DND-41 (cell line): ENCODE measurements around the gene MMD.

ENCODE experiments used
- ATAC-seq: fragments of 200-7000 bp; cut with Tn5 transposase; 3 replicates; pipeline ENCODE4 v1.9.1; 2021; ENCODE audit warnings: low read depth; ENCODE audit not compliant: insufficient read depth
- DNase-seq: peaks from one replicate; pipeline ENCODE4 v3.0.0-alpha.2; 2020
- H2AFZ ChIP-seq: 2 replicates; pipeline ENCODE4 v1.6.0; 2012; ENCODE audit warnings: low read depth, low read length
- H3K27ac ChIP-seq: 2 replicates; pipeline ENCODE4 v1.5.1; 2012; ENCODE audit warnings: low read length, inconsistent platforms
- H3K27me3 ChIP-seq: fragments of 200-600 bp; sonication (generic); 2 replicates; pipeline ENCODE4 v1.6.0; 2012; ENCODE audit warnings: low read length, mild to moderate bottlenecking, inconsistent platforms; ENCODE audit not compliant: insufficient read depth, poor library complexity
- H3K36me3 ChIP-seq: 2 replicates; pipeline ENCODE4 v1.5.1; 2012; ENCODE audit warnings: low read length, inconsistent platforms; ENCODE audit not compliant: insufficient read depth
- H3K4me1 ChIP-seq: 2 replicates; pipeline ENCODE4 v1.5.1; 2012; ENCODE audit warnings: mild to moderate bottlenecking, low read length; ENCODE audit not compliant: insufficient read depth
- H3K4me2 ChIP-seq: 2 replicates; pipeline ENCODE4 v1.6.0; 2012; ENCODE audit warnings: mild to moderate bottlenecking, moderate library complexity, low read length, inconsistent platforms; ENCODE audit not compliant: insufficient read depth
- H3K4me3 ChIP-seq, 2 experiments: fragments of 200-600 bp in 1 of 2; shearing (Covaris generic) in 1 of 2; 2 replicates each; pipeline ENCODE4 v1.5.1; 2012 to 2016; ENCODE audit warnings: inconsistent platforms in 2 of 2, low read length in 2 of 2, mild to moderate bottlenecking in 2 of 2, low read depth in 1 of 2, moderate library complexity in 1 of 2
- H3K79me2 ChIP-seq: 2 replicates; pipeline ENCODE4 v1.6.0; 2012; ENCODE audit warnings: low read length, inconsistent platforms; ENCODE audit not compliant: insufficient read depth
- H3K9ac ChIP-seq: 2 replicates; pipeline ENCODE4 v1.6.0; 2012; ENCODE audit warnings: low read depth, mild to moderate bottlenecking, inconsistent platforms, low read length, moderate library complexity
- H3K9me3 ChIP-seq: 2 replicates; pipeline ENCODE4 v1.5.1; 2012; ENCODE audit warnings: low read length, moderate library complexity, mild to moderate bottlenecking, inconsistent platforms; ENCODE audit not compliant: insufficient read depth, severe bottlenecking
- H4K20me1 ChIP-seq: 2 replicates; pipeline ENCODE4 v1.6.0; 2012; ENCODE audit warnings: low read length; ENCODE audit not compliant: insufficient read depth
- CTCF ChIP-seq: IDR thresholded peaks from 2 replicates; pipeline ENCODE4 v1.5.1; 2012; ENCODE audit warnings: borderline replicate concordance, low read length, moderate library complexity, mild to moderate bottlenecking; ENCODE audit not compliant: poor library complexity, severe bottlenecking; ENCODE audit errors: extremely low read depth
- EZH2 ChIP-seq: IDR thresholded peaks from 3 replicates; pipeline ENCODE4 v1.6.1; 2012; ENCODE audit warnings: borderline replicate concordance, low read depth, mild to moderate bottlenecking, moderate library complexity, low read length, inconsistent platforms; ENCODE audit not compliant: severe bottlenecking

The MMD gene

GRCh38 chr17:55351226-55351625, 70.4 kb downstream of the MMD start:
- H3K9ac ChIP-seq: no peak overlapping the region
- TF ChIP-seq CTCF (no peak), EZH2 (no peak)
- no peaks in the 10 kb centered on the region for H3K9me3 ChIP-seq
- H3K36me3 ChIP-seq: no peaks in the 10 kb centered on the region
- no peak overlapping the region for H3K4me2 ChIP-seq
- no peak overlapping the region for H2AFZ ChIP-seq
- no peaks in the 10 kb centered on the region for H3K79me2 ChIP-seq
- no peak overlapping the region for H3K4me3 ChIP-seq
- no peaks in the 10 kb centered on the region for H4K20me1 ChIP-seq
- H3K27ac ChIP-seq: no peak overlapping the region
- ATAC-seq (no peak), DNase-seq (no peak)
- H3K4me1 ChIP-seq: 0 out of 2 replicates have a peak, but pooled peaks cover 3% of the 10 kb centered on the region
- no peaks in the 10 kb centered on the region for H3K27me3 ChIP-seq

- Histone ChIP-seq H3K4me3 (no peak overlapping the region), H3K79me2 (no peaks in the 10 kb centered on the region), H3K27ac (no peak overlapping the region), H3K36me3 (no peaks in the 10 kb centered on the region), H3K4me2 (no peak overlapping the region), H4K20me1 (no peaks in the 10 kb centered on the region), H3K9me3 (no peaks in the 10 kb centered on the region), H3K27me3 (no peaks in the 10 kb centered on the region), H2AFZ (no peak overlapping the region), H3K4me1 (peaks cover 4% of the 10 kb centered on the region; the same call in 1 of the 2 replicates), H3K9ac (no peak overlapping the region)
- DNase-seq (no peak), ATAC-seq (no peak)
- no peak for TF ChIP-seq EZH2
- no peak for TF ChIP-seq CTCF
Measured at GRCh38 chr17:55350825-55351205, 70.8 kb downstream of the MMD start.

GRCh38 chr17:55348749-55349354, 72.8 kb downstream of the MMD start:
- Histone ChIP-seq H3K27me3 (no peaks in the 10 kb centered on the region), H3K9ac (no peak overlapping the region), H3K9me3 (no peaks in the 10 kb centered on the region), H3K4me2 (no peak overlapping the region), H3K79me2 (no peaks in the 10 kb centered on the region), H3K36me3 (no peaks in the 10 kb centered on the region), H3K4me3 (no peak overlapping the region), H3K4me1 (peaks cover 24% of the 10 kb centered on the region), H2AFZ (no peak overlapping the region), H4K20me1 (no peaks in the 10 kb centered on the region), H3K27ac (no peak overlapping the region)
- no peak for ATAC-seq
- peak; percentile 73 for TF ChIP-seq CTCF
- no peak for TF ChIP-seq EZH2
- DNase-seq: peak; percentile 60

GRCh38 chr17:55347341-55347740, 74.3 kb downstream of the MMD start:
- no peaks in the 10 kb centered on the region for H3K9me3 ChIP-seq
- no peak for TF ChIP-seq EZH2
- no peak for TF ChIP-seq CTCF
- H3K79me2 ChIP-seq: no peaks in the 10 kb centered on the region
- DNase-seq (no peak), ATAC-seq (no peak)
- no peaks in the 10 kb centered on the region for H3K36me3 ChIP-seq
- H3K27me3 ChIP-seq: no peaks in the 10 kb centered on the region
- no peak overlapping the region for H3K4me2 ChIP-seq
- no peak overlapping the region for H3K4me3 ChIP-seq
- H3K27ac ChIP-seq: no peak overlapping the region
- H3K4me1 ChIP-seq: peaks cover 39% of the 10 kb centered on the region
- no peaks in the 10 kb centered on the region for H4K20me1 ChIP-seq
- H3K9ac ChIP-seq: no peak overlapping the region
- no peak overlapping the region for H2AFZ ChIP-seq
